ENCODE results near the gene SLC22A1.
"Not testable (repeated sequence)": the region's sequence is repeated elsewhere in the genome, so short reads cannot be mapped to it uniquely, and the experiment has no call there.

The SLC22A1 gene

GRCh38 chr6:160137130-160137988, 15.7 kb downstream of the SLC22A1 start:
- no peak for DNase-seq (ENCODE audit: low spot score in 2 of 2)
- no peak for ATAC-seq
- H3K36me3 Mint-ChIP-seq = no peaks in the 10 kb centered on the region
- peaks cover 32% of the 10 kb centered on the region for H3K4me1 Mint-ChIP-seq
- peak overlapping the region; percentile 26 for H3K27ac Mint-ChIP-seq
- H3K4me3 Mint-ChIP-seq = no peak overlapping the region
- no peaks in the 10 kb centered on the region for H3K9me3 Mint-ChIP-seq

GRCh38 chr6:160137989-160138835, 16.6 kb downstream of the SLC22A1 start:
- Mint-ChIP-seq H3K36me3 (no peaks in the 10 kb centered on the region), H3K4me3 (no peak overlapping the region), H3K4me1 (peaks cover 29% of the 10 kb centered on the region), H3K9me3 (no peaks in the 10 kb centered on the region), H3K27ac (peak overlapping the region; percentile 26)
- DNase-seq (ENCODE audit: low spot score in 2 of 2) = peak; percentile 25 to 76
- peak; percentile 71 for ATAC-seq

- DNase-seq (ENCODE audit: low spot score in 2 of 2) = no peak
- H3K36me3 Mint-ChIP-seq = no peaks in the 10 kb centered on the region
- H3K4me3 Mint-ChIP-seq = peak overlapping the region; percentile 30
- H3K9me3 Mint-ChIP-seq = no peaks in the 10 kb centered on the region
- ATAC-seq = no peak
- H3K27ac Mint-ChIP-seq = peak overlapping the region; percentile 23
- peaks cover 29% of the 10 kb centered on the region for H3K4me1 Mint-ChIP-seq
These were observed 17.3 kb downstream of the SLC22A1 start for GRCh38 chr6:160138839-160139419.

- H3K36me3 Mint-ChIP-seq = no peaks in the 10 kb centered on the region
- ATAC-seq (peak; percentile 83), DNase-seq (ENCODE audit: low spot score in 2 of 2) (no peak)
- H3K27ac Mint-ChIP-seq = peak overlapping the region; percentile 23
- H3K4me3 Mint-ChIP-seq = peak overlapping the region; percentile 30
- H3K4me1 Mint-ChIP-seq = peaks cover 29% of the 10 kb centered on the region
- no peaks in the 10 kb centered on the region for H3K9me3 Mint-ChIP-seq
These were observed 17.8 kb downstream of the SLC22A1 start for GRCh38 chr6:160139420-160139851.

- not testable (repeated sequence) for H3K4me3 Mint-ChIP-seq, ATAC-seq
These were observed 18.9 kb downstream of the SLC22A1 start for GRCh38 chr6:160140493-160140892.

GRCh38 chr6:160141001-160141726, 19.5 kb downstream of the SLC22A1 start:
- DNase-seq (ENCODE audit: low spot score in 2 of 2) (peak in 1 of 2 donors; percentile 44), ATAC-seq (no peak)
- Mint-ChIP-seq H3K36me3 (no peaks in the 10 kb centered on the region), H3K27ac (no peak overlapping the region), H3K9me3 (no peaks in the 10 kb centered on the region), H3K4me3 (no peak overlapping the region), H3K4me1 (peaks cover 29% of the 10 kb centered on the region)

More at GRCh38 chr6:160140493-160140892, 18.9 kb downstream of the SLC22A1 start:
- H3K4me1 Mint-ChIP-seq = peaks cover 29% of the 10 kb centered on the region
- H3K9me3 Mint-ChIP-seq; H3K27ac Mint-ChIP-seq; DNase-seq (ENCODE audit: low spot score in 2 of 2); H3K36me3 Mint-ChIP-seq: not testable (repeated sequence)

- Mint-ChIP-seq H3K9me3 (no peaks in the 10 kb centered on the region), H3K27ac (no peak overlapping the region), H3K4me1 (peaks cover 29% of the 10 kb centered on the region), H3K36me3 (no peaks in the 10 kb centered on the region), H3K4me3 (no peak overlapping the region)
- ATAC-seq (no peak), DNase-seq (ENCODE audit: low spot score in 2 of 2) (peak in 1 of 2 donors; percentile 41)
These were observed 20.6 kb downstream of the SLC22A1 start for GRCh38 chr6:160142115-160142715.

GRCh38 chr6:160146454-160147145, 25.0 kb downstream of the SLC22A1 start:
- DNase-seq (ENCODE audit: low spot score in 2 of 2) = no peak
- no peak overlapping the region for H3K4me3 Mint-ChIP-seq
- ATAC-seq = no peak
- no peaks in the 10 kb centered on the region for H3K36me3 Mint-ChIP-seq
- H3K4me1 Mint-ChIP-seq = peaks cover 6% of the 10 kb centered on the region
- no peak overlapping the region for H3K27ac Mint-ChIP-seq
- peaks cover 3% of the 10 kb centered on the region for H3K9me3 Mint-ChIP-seq

GRCh38 chr6:160147146-160147536, 25.5 kb downstream of the SLC22A1 start:
- no peak overlapping the region for H3K4me3 Mint-ChIP-seq
- H3K4me1 Mint-ChIP-seq = peaks cover under 1% of the 10 kb centered on the region
- peaks cover 3% of the 10 kb centered on the region for H3K9me3 Mint-ChIP-seq
- ATAC-seq = no peak
- DNase-seq (ENCODE audit: low spot score in 2 of 2) = no peak
- no peaks in the 10 kb centered on the region for H3K36me3 Mint-ChIP-seq
- no peak overlapping the region for H3K27ac Mint-ChIP-seq

GRCh38 chr6:160154471-160154870, 32.9 kb downstream of the SLC22A1 start:
- no peaks in the 10 kb centered on the region for H3K4me1 Mint-ChIP-seq
- no peaks in the 10 kb centered on the region for H3K36me3 Mint-ChIP-seq
- H3K4me3 Mint-ChIP-seq = no peak overlapping the region
- peaks cover 9% of the 10 kb centered on the region for H3K9me3 Mint-ChIP-seq
- no peak for DNase-seq (ENCODE audit: low spot score in 2 of 2)
- H3K27ac Mint-ChIP-seq = no peak overlapping the region
- no peak for ATAC-seq

GRCh38 chr6:160156842-160157241, 35.2 kb downstream of the SLC22A1 start:
- Mint-ChIP-seq H3K36me3 (no peaks in the 10 kb centered on the region), H3K27ac (no peak overlapping the region), H3K4me1 (no peaks in the 10 kb centered on the region), H3K9me3 (peaks cover 7% of the 10 kb centered on the region), H3K4me3 (no peak overlapping the region)
- ATAC-seq = no peak
- DNase-seq (ENCODE audit: low spot score in 2 of 2) = no peak

- no peaks in the 10 kb centered on the region for H3K36me3 Mint-ChIP-seq
- H3K4me3 Mint-ChIP-seq = no peak overlapping the region
- DNase-seq (ENCODE audit: low spot score in 2 of 2) = no peak
- H3K27ac Mint-ChIP-seq = no peak overlapping the region
- ATAC-seq = no peak
- no peaks in the 10 kb centered on the region for H3K9me3 Mint-ChIP-seq
- no peaks in the 10 kb centered on the region for H3K4me1 Mint-ChIP-seq
These were observed 38.8 kb downstream of the SLC22A1 start for GRCh38 chr6:160160450-160160849.

GRCh38 chr6:160160929-160161646, 39.5 kb downstream of the SLC22A1 start:
- Mint-ChIP-seq H3K27ac (no peak overlapping the region), H3K9me3 (no peaks in the 10 kb centered on the region), H3K4me3 (no peak overlapping the region), H3K36me3 (no peaks in the 10 kb centered on the region), H3K4me1 (no peaks in the 10 kb centered on the region)
- no peak for ATAC-seq
- no peak for DNase-seq (ENCODE audit: low spot score in 2 of 2)

- H3K4me1 Mint-ChIP-seq = no peaks in the 10 kb centered on the region
- H3K36me3 Mint-ChIP-seq = no peaks in the 10 kb centered on the region
These were observed 40.0 kb downstream of the SLC22A1 start for GRCh38 chr6:160161647-160161986.

More at GRCh38 chr6:160161647-160161986, 40.0 kb downstream of the SLC22A1 start:
- Mint-ChIP-seq H3K4me3 (no peak overlapping the region), H3K9me3 (no peaks in the 10 kb centered on the region), H3K27ac (no peak overlapping the region)
- no peak for ATAC-seq
- no peak for DNase-seq (ENCODE audit: low spot score in 2 of 2)

Data from stimulated activated effector memory CD8-positive, alpha-beta T cell treated with anti-CD3 and anti-CD28 coated beads, Interleukin-12 subunit alpha, Interleukin-12 subunit beta, amount 100 ng/mL, for 72 hours (primary cell).